NOMO-1 treated with dmso at 0.1 percent for 144 hours (cell line): ENCODE data around the gene GPC6.

Experiments
- DNase-seq: peaks from one replicate; lab custom pipeline; 2025; ENCODE audit not compliant: unreplicated experiment; lab: John Stamatoyannopoulos, UW

GPC6 gene

DNA sequence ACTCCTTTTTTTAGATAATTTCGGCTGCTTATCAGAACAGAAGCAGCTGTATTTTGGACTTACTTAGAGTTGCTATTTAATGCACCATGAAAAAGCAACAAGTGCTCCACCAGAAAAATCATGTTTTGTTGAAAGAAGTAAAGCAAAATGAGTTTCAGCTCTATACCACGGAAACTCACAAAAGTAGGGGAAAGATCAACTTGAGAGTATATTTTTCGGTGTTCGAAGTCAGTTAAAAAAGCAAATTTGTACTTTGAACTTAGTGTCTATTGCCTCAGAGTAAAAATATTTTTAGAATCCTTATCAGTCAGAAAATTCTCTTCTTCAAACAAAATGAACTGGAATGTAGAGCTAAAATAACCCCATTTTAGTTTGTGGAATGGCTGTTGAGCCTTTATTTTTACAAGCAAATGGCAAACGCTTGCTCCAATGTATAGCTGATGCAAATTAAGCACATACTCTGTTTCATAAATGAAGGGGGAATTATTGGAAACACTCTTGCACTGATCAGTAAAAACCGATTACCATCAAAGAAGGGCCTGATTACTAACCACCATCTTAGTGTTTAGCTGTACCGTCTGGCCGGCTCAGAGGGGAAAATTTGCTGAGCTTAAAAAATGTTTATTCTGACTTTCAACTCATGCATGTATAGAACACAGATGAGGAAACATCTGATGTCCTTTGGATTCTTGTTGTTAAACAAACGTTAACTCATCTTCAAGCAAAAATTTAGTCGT lies 540.7 kb downstream of the GPC6 start:
- no peak for DNase-seq

DNA sequence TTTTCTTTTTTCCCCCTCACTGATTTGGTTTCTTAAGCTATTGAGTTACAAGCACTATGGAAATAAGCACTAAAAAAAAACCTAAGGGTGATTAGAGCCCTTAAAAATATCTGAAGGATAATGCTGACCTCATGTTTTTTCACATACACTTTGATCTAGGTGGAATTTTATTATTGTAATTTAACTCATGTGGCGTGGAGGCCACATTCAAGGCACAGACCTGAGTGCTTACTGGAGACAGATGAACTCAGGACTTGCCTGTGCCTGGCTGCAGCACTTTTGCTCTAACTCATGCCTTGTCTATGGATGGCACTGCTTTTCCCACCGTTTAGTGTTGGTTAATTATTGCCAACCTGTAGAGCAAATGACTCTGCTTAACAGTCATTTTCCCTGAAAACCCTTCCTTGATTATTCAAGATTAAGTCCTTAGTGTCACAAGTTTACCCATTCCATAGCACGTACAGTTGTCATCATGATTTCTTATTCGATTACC lies 541.4 kb downstream of the GPC6 start:
- no peak for DNase-seq

DNA sequence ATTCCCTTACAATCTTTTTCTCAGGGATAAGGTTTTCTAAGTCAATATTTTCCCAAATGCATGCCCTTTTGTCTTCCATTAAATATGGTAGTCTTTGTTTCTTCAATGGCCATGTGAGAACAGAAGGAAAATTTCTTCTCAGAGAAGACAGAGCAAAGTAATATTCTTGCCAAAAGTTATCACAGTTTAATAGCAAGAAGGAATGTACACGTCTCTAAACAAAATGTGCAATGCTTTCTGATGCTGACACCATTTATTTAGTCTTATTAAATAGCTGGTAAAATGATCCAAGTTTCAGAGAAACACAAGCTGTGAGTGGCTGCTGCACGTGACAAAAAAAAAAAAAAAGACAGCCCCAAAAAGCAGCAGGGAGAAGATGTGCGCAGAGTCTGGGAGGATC lies 542.5 kb downstream of the GPC6 start:
- DNase-seq: no peak

DNA sequence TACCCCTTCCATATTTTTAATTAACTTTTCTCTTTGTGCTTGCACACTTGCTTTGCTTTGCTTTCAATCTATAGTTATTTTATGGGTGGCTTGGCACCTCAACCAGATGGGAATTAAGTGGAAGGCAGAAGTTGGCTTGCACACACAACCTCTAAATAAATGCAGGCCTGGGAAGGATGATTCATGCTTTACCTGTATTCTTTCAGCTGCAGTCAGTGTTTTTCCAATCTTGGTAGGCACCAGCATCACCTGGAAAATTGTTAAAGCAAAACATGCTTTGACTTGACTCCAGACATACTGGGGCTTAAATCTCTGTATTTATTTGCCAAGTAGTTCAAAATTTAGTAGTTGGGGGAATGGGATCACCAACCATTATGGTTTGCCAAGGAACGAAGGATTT lies 543.0 kb downstream of the GPC6 start:
- DNase-seq: no peak

DNA sequence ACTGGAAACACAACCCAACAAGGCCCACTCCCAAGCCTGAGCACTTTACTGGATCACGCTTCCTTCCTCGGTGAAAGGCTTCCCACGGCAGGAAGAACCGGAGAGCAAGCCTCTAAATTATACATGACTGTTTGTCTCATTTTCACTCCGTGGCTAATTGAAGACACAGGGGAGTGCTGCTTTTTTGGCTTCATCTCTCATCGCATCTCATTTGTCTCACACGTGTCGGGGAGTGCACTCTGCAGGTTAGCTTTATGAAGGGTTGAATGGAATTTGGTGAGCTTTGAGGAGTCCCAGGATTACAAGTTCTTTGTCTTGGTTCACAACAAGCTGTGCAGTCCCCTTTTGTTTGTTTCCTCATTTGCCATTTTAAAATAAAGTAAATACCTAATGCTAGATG lies 544.6 kb downstream of the GPC6 start:
- no peak for DNase-seq

DNA sequence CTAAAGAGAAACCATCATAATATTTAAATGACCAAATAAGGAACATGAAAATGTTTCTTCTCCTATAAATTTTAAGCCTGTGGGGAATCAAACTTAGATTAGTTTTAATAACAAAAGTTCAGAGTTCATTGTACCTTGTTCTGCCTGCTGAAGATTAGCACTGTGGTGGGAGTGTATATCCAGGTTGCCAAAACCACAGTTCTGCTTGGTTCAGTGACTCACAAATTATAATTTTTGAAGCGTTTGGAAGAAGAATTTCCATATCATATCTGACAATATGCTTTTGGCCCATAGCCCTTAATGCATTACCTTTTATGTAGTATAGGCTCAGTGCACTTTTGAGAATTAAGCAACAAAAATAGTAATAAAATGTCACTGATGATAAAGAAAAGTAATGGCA lies 545.2 kb downstream of the GPC6 start:
- no peak for DNase-seq

DNA sequence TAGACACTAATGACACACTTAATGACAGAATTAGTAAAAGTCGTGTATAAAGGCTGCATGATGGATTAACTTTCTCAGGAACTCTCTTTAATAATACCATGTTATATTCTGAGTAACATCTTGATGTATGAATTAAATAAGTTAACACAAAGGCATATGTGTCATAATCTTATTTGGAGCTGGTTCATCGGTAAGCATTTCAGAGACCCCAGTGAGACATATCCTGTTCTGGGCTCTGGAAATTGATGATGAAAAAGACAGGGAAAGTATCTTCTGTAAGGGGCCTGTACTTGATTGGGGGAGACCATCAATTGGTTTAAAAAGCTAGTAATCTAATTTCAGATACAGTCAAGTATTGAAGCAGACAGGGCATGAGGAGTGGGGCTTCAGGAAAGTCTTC lies 547.9 kb downstream of the GPC6 start:
- no peak for DNase-seq

DNA sequence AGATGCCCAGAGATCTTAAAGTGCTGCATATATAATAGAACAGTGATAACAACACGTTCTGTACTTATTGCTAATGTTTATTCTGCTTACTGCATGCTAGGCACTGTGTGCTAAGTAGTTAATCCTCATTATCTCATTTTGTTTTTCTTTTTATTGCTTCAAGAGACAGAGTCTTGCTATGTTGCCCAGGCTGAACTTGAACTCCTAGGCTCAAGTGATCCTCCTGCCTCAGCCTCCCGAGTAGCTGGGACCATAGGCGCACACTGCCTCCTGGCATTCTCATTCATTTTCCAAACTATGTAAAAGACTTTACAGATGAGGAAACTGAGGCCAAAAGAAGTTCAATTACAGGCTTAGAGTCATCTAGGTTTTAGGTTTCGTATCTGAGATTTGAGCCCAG lies 548.4 kb downstream of the GPC6 start:
- DNase-seq: no peak

DNA sequence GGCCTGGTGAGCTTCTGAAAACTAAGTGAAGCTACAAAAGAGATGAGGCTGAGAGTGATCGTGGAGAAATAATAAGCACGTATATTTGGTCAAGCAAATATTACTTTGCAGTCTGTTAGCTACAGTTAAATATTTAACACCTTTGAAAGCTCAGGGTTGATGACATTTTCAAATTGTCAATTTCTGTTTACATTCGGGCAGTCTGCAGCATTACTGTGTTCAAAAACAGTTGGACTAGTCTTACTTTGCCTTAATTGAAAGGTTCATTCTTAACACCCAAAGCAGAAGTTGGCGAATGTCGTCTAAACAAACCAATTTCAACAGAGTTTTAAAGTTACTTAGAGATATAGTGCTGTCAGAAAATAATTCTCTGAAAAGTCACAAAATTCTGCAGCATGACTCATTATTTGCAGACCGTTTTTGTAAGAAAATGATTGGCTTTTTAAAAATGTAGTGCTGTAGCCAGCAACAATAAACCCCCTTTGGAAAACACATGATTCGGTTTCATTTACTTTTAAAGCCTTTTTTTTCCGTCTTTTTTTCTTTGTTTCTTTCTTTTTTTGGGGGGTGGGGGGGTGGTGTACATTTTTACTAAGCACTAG lies 549.0 kb downstream of the GPC6 start:
- no peak for DNase-seq

DNA sequence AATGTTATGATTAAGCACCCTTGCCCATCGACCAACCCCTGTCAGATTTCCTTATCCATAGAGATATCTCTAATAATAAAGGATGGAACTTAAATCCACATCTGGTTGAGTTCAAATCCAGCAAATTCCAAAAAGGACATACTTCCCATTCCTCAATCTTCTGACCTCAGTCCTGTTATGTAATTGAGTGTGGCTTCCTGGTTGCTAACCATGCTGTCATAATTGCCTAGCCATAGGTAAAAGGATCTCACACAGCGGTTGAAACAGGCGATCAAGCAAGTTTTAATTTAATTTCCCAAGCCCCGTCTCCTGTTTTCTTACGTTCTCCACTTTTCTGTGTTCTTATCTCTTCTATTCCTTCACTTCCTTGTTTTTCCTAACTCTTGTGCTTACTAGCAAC lies 550.3 kb downstream of the GPC6 start:
- DNase-seq: no peak

DNA sequence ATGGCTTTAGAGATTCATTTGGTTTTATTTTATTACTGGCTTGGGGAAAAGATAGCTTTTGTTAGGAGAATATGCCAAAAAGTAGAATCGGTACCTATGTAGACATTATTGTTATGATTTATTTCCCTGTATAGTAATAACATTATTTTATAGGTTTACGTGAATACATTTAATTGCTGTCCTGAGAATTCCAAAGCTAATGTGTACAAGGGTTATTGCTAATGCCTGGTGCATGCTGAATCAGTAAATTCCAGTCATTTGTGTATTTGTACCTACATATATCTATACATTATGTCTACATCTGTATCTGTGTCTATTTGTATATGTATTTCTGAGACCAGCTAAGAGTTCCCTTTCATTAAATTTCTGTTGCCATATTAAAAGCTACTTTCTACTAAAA lies 550.9 kb downstream of the GPC6 start:
- DNase-seq: no peak

DNA sequence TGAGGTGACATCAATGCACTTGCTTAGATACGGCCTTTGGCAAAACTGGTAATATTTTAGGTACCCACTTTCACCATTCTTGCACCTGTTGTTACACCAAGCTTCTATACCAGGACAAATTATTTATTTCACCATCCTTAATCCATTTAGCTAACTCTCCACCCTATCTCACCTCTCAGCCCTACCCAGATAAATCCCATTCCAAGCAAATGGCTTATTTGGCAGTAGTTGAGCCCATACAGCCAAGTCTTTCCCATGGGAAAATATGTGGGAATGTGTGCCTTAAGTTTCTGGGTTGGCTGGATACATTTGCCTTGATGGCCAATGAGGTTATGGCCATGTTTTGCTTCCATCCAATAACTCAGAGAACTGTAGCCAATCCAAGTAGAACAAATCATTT lies 551.9 kb downstream of the GPC6 start:
- no peak for DNase-seq

DNA sequence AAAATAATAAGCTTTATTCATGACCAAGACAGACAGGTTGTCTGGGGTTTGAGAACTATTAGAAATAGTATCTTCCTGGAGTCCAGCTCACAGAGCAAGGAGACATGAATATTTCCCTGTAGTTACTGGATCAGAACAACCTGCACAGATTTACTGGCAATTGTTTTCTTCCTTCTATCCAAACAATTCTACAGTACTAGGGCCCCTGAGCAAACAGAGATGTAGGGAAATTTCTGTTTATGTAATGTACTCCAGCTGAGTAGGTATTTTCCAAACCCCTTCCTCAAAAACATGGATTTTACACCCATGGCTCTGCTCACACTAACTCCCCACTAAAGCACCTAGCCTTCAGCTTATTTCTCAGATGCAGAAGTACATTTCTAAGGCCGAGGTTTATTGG lies 557.6 kb downstream of the GPC6 start:
- no peak for DNase-seq

DNA sequence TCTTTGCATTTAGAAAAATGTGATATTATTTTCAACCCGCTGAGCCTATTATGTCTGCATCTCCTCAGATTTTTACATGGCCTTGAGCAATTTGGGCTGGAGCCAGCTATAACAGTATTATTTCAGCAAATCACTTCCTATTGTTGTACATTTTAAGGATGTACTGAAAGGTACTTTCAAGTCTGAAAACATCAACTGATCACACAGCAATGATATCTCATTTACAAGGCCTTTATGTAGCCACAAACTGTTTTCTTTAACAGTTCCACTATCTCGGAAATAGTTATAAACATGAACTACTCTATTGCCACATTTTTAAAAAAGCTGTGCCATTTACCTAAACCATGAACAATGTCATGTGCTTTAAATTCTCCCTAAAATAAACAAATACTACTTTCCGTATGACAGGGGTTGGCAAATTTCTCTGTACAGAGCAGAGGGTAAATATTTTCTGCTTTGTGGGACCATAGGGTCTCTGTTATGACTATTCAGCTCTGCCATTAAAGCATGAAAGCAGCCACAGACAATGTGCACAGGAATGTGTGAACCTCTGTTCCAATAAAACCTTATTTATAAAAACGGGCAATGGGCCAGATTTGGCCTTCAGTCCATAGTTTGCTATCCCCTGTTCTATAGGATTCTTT lies 560.4 kb downstream of the GPC6 start:
- DNase-seq: no peak

DNA sequence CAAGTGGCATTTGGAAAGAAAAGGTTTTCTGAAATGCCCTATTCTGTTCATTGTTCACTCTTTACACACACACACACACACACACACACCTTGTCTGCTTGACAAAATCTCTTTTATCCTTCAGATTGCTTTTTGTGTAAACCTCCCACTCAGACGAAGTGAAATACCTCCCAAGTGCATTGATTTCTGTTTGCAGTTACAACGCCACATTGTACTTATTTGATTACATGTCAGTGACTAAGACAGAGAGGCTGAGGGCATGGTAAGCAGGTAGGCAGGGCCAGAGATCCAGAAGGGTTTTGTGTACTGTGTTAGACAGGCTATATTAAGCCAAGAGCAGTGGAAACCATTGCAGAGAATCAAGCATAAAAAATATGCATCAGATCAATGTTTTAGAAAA lies 561.8 kb downstream of the GPC6 start:
- no peak for DNase-seq

DNA sequence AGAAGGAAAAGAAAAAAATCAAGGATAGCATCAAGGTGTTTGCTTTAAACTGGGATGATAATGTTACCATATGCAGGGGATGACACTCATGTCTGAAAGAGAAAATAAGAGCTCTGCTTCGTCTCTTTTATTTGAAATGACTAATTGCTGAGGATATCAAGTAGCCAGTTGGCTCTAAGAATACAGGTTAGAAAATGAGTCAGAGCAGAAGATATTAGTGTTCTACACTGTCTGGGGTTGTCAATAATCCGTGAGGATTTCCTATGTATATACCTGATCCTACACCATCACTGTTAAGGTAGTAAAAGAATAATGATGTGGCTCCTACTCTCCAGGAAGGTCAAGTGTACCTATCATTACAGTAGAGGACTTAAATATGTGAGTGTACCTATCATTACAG lies 562.5 kb downstream of the GPC6 start:
- DNase-seq: no peak

DNA sequence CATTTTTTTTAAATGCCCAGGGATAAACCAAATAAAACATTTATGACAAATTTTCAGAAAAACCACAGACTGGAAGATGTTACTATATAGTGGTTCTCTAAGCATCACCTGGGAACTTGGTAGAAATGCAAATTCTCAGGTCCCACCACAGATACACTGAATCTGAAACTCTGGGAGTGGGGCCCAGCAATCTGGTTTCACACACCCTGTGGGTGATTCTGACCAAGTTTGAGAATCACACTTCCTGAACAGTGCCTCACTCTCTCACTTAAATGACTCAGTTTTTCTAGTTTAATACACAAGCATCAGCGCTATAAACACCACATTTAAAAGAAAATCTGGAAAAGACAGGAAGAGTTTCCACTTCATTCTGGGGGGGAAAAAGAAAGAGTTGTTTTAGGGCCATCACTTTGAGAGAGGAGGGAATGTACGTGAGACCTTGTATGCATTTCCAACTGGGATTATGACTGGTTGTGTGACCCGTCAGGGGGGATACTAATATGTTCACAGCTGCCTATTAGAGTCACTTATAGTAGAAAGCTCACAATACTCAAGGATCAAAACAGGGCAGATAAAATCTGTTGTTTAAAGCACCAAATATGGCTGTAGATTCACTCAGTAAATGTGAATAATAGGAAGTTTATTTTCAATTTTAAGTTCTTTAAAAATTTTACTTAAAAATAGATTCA lies 567.7 kb downstream of the GPC6 start:
- DNase-seq: no peak

DNA sequence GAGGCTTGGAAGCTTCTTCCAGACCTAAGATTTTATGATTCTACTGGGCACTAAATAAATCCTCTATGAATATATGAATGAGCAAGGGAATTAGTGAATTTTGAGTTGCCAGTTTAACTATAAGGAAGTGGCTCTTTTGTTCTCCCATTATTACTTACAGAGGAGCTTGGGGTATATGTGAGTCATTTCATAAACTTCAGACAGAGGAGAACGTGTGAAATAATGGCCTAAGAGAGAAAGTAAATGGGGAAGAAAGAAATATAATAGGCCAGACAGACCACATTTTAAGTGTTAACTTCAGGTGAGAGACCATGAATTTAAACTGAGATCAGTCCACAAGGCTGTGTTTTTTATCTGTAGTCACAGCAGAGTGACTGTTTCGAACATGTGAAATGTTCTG lies 570.9 kb downstream of the GPC6 start:
- DNase-seq: no peak

DNA sequence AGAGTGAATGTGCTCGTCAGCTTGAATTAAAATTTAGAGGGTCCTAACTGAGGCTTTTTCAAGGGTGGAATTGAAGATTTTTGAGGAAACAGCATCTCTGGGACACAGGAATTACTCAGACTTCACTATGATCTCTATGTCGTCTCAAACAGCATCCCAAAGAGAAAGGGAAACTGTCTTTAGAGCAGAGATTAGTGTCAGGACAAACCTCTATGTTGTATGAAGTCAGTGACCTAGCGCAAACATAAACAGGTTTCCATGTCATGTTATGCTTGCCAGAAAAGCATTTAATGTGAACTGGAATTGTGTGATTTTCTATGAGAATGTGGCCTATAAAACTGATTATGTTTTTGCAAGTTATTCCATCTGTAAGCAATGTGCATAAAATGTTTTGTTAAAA lies 573.7 kb downstream of the GPC6 start:
- no peak for DNase-seq

DNA sequence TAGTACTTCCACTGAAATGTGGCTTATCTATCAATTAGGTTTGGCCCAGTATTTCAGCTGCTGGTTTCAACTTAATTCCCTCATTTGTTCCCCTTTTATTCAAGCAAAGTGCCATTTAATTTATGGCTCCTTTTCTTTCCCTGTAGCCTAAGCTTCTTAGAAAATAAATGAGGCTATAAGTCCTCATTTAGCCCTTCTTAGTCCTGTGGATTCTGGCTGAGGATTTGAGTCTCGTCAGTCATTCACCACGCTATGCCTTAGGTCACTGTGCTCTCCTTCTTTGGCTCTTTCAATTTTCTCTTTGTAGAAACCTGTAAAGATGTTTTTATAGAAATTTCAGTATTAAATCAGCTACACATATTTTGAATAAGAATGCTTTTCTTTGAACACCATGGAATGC lies 579.1 kb downstream of the GPC6 start:
- DNase-seq: no peak

DNA sequence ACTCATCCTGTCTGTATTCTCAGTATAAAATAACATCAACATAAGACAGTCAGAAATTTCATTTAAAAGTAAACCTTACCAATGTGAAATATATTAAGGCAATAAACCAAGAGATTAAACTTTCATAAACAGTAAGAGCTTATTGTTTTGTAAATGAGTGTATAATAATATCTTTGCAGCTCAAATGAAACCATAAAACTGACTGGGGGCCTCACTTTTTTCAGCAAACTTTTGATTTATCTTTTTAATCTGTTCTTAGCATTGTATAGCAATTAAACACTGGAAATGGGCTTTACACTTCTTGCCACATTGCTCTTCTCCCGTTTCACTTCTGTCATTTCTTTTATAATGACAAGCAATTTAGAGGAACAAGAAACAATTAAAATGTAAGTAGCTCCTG lies 580.3 kb downstream of the GPC6 start:
- no peak for DNase-seq

DNA sequence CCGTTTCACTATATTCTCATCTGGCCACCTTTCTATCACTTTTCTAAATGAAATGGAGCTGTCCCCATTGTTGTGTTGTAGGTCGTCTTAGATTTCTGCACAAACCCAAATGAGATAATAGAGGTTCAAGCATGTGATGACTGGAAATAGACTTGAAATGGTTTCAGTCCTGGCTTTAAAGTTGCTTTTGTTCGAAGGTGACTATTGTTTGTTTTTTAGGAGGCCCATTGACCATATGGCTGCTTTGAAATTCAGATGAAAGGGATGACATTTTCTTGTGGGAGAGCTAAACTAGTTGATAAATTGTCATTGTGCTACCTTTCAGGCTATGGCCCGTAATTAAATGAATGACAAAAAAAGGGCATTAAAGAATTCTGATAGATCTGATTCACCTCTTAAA lies 583.7 kb downstream of the GPC6 start:
- DNase-seq: no peak
